DMS153 treated with DMSO at 0.1 percent for 48 hours (cell line): Measurements from ENCODE around the gene NTM.

ENCODE experiments used
- DNase-seq: peaks from one replicate; lab custom pipeline; 2025; ENCODE audit not compliant: unreplicated experiment; lab: John Stamatoyannopoulos, UW

Gene NTM

GRCh38 chr11:131633921-131634715 lies 263.7 kb downstream of the NTM start:
- no peak for DNase-seq

DNA sequence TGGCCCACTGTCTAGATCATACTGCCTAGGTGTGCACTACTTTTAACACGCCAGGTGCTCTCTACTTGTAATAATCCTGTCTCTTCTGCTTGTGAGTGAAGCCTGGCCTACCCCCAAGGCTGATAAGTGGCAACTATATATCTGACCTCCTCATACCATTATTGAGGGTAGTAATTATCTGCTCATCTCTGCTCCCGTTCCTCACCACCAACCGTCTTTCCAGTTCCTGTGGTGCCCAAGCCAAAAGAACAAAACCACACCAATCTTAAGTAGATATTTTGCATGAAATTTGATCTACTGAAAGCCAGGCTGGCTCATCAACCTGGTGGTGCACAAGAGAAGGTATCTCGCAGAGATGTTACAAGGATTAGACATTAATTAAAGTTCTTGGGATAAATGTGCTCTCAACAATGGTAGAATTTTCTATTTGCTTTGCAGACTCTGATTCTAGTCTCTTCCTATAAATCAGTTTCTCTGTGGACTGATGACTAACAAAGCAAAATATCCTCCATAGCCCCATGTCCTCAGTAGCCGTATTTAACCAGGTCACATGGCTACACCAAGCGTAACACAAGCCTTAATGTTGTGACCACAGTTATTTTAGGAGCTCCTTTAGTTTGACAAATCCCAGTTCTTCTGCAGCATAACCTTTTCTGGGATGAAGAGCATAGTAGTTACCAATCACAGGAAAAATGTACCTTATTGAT lies 267.2 kb downstream of the NTM start:
- DNase-seq: no peak

DNA sequence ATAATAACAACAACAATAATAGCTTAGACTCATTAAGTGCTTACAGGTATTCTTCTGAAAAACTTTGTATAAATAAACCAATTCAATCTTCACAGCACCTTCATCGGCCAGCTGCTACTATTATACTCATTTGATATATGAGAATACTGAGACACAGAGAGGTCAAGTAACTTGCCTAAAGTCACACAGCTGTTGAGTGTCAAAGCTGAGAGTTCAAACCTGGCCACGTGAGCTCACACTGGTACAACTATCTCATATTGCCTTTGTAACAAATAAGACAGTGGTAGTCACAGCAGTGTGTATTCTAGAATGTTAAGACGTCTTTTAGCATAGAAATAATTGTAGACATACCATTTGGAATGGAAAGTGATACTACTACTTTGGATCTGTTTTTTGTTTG lies 268.5 kb downstream of the NTM start:
- no peak for DNase-seq

GRCh38 chr11:131640320-131640719 lies 269.9 kb downstream of the NTM start:
- DNase-seq: no peak

DNA sequence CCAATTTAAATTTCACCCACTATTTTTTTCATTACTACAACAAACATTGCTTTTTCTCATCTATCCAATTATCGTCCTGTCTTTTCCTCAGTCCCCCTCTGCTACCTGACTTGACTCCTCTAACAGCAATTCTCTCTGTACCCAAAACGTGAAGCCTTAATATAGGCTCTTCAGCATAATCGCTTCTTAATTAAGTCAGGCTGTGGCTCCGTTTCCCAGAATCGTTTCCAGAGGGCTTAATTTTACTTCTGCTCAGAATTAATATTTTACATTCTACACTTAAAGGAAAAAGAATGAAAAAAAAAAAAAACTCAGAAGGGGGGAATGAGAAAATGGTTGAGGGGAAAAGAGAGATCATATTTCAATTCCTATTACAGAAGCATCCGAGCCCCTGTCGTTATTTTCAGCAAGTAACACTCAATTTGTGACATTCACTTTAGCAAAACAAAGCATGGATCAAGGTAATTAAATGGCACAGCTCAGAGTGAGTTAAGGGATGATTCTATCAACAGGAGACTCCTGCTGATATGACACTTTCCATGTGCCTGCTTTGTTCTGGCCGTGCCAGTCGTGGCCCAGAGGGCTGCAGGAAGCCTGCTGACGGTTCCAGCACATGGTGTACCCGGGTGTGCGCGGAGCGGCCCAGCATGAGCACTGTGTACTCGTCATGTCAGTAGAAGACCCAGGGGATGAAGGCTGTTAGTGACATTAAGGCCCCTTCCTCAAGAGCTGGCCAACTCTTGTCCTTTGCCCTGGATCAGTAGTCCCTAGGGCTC lies 272.5 kb downstream of the NTM start:
- no peak for DNase-seq

DNA sequence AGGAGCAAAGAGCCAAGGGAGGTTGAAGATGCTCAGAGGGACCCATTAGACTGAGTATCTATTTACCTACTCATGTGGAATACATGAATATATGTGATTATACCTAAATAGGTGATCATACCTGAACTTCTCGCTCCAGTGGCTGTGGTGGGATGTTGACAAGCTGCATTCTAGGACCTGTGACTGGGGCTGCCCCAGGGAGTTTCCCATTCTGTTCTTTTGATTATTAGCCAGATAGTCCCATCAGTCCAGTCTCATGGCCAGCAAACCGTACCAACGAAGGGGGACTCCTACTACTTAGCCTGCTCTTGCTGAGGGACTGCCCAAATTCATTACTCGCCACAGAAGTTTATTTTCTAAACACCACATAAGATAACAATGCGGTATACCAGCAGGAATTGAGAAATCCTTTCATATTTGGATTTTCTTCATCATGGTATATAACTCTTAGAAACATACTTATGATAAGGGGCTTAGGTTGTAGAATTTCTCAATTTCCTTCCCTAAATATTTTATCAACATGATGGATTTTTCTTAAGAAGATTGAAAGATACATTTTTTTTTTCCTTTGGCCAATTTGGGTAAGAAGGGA lies 273.9 kb downstream of the NTM start:
- no peak for DNase-seq

GRCh38 chr11:131645237-131645636 lies 274.8 kb downstream of the NTM start:
- DNase-seq: no peak

GRCh38 chr11:131649856-131650255 lies 279.4 kb downstream of the NTM start:
- no peak for DNase-seq

DNA sequence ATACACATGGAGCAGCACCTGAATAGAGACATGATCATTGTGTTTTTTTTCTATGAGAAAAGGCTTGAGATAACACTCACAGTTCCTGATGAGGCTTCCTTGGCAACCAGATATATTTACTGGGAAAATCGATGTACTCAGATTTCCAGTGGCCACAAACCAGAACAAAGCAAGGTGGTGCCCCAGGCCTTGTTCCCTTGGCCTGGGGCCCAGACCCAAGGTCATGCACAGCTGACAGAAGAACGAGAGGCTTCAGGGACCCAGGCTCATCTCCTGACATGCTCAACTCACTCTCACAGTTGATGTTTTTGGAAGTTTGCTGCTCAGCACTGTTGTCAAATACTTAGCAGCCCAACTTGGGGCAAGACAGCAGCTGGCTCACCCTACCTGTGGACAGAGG lies 281.8 kb downstream of the NTM start:
- no peak for DNase-seq

GRCh38 chr11:131653260-131653659 lies 282.8 kb downstream of the NTM start:
- DNase-seq: no peak

DNA sequence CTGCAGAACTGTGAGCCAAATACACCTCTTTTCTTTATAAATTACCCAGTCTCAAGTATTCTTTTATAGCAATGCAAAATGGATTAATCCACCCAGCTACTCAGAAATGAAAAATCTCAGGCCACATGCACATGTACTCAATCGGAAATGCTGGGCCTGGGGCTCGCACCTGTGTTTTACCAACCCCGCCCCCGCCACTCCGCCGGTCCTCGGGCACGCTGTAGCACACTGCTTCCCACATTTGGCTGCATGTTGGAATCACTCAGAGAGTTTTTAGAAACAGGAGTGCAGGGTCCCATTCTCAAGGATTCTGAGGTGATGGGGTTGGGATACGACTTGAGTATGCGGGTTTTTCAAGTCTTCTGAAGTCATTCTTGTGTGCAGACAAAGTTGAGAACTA lies 284.4 kb downstream of the NTM start:
- no peak for DNase-seq

DNA sequence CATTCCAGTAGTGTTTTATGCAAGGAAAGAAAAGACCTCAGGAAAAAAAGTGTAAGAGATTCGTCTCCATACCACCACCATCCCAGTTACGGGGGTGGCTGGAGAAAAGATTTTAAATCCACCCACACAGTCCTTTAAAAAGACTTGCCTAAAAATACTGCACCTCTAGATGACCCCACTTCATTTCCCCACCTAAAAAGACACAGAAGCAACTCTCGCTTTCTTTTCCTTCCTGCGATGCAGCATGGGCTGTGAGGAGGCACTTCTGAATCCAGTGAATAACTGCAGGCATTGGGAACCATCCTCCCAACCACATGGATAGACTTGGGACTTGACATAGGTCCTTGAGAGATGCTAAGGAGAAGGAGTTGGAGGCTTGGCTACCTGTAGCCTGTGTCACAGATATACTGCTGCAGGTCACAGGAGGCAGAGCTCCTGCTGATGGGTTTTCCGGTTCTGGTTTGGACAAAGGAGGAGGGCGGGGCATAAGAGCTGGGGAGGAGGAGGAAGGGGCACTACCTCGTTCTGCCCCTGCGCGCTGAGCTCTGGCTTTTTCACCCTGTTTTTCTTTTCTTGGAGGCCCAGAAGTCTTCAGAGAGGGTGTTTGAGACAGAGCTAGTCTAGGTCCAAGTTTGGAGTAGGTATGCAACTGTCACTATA lies 285.9 kb downstream of the NTM start:
- DNase-seq: no peak

- no peak for DNase-seq
Measured at GRCh38 chr11:131656839-131657211, 286.4 kb downstream of the NTM start.

- no peak for DNase-seq
Measured at GRCh38 chr11:131658414-131658813, 288.0 kb downstream of the NTM start.

DNA sequence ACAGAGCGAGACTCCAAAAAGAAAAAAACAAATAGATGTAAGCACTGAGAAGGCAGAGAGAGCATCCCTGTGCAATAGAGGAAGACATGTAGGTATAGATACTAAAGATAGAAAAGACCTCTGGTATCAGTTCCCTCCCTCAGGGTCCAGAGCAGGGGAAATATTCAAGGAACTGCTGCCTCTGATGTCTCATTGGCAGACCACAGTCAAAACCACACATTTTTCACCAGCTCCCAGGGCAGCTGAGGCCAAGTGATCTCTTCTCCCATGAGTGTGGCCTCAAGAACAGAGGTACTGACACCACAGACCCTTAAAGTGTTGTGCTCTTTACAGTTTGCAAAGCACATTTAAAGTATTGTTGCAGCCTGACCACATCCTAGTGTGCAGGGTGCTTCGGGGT lies 288.5 kb downstream of the NTM start:
- DNase-seq: no peak

DNA sequence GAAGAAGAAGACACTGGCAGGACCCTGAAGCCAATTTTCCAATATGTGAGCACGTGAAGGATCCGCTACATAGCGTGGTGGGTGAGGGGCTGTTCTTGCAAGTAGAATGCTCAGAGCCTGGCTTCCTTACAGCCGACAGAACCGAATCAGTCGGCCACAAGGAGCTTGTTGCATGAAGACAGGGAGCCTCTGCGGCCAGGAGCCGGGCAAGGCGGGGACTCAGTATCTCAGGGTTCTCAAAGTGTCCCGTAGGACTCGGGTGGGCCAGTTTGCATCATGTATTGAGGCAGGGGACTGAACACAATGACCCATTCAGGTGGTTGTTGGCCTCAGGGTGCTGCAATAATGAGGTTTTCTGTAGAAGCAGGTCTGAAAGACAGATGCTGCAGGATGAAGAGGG lies 289.5 kb downstream of the NTM start:
- no peak for DNase-seq

DNA sequence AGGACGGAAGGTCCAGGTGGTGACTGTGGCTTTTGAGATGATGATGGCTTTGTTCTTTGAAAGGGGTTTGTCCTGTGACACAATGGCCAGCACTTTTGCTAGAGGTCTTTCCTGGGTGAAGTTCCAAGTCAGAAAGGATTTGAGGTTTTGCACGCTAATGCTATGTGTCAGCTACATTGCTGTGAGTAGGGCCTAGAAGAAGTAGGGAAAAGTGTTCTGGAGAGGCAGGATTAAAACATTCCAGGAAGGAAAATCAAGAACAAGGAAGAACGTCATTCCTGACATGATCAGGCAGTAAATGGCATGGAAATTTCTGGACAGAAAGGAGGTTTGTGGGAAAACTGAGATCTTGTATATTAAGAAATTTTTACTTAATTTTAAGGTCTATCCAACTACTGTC lies 290.7 kb downstream of the NTM start:
- DNase-seq: no peak

DNA sequence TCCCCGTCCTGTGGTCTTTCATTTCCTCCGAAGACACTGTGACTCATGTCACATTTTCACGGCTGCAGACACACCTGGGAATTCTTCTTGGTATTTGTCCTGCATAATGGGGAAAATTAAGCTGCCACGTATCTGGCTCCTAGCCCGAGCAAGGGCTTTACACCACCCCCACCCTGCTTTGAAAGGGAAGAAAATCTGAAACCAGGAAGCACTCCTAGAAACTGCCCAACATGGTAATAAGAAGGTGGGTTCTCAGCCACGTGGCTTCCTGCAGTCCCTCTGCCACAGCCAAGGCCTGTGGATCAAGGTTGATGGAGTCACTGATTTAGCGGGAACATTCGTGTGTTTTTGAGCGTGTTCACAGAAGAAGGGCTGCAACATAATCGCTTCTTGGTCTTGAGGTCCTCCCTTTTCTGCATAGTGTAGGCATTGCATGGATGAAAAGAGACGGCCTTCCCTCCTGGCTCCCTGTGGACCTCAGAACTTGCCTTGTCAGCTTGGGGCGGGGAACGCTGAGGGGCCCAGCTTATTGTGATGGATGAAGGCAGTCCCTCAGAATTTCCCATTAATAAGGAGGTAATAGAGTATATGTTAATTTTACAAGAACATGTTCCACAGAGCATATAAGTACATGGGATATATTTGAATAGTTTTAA lies 292.0 kb downstream of the NTM start:
- no peak for DNase-seq

GRCh38 chr11:131662993-131663392 lies 292.6 kb downstream of the NTM start:
- DNase-seq: no peak

DNA sequence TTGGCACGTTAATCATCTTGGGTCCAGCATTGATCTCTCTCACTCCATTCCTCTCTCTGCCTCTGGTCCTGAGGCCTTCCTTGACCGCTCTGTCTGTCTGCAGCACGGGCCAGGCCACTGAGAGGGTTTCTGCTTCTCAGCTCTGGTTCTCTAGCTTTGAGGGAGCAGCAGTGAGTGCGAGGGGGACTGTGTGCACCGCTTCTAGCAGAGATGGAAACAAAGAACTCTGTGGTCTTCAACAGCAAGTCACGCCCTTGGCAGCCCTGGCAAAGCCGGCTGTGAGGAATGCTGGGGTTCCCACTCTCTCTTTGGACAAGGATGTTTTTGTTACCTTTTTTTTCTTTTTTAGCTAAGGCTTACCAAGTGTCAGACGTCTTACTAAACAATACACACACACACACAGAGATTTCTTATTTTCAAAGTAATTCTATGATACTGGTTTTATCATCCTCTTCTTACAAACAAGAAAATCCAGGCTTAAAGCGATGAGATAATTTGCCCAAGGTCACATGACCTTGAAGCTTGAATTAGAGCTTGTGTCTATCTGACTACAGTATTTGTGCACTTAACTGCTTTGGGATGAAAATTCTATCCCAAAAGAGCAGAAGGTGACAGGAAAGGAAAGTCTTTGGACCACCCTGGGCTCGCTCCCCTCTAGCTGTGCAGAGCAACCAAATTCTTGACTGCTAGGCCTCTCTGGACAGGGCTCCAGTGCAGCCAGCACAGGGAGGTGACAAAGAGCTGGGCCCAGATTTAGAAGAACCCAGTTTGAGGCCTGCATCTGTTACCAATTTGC lies 293.2 kb downstream of the NTM start:
- no peak for DNase-seq
